Fibroblast of upper back skin (primary cell): ENCODE measurements around the gene DNASE1L3.

Experiments used
- DNase-seq: peaks from one replicate; pipeline ENCODE4 v3.0.0-alpha.2; 2013

Gene DNASE1L3

DNA sequence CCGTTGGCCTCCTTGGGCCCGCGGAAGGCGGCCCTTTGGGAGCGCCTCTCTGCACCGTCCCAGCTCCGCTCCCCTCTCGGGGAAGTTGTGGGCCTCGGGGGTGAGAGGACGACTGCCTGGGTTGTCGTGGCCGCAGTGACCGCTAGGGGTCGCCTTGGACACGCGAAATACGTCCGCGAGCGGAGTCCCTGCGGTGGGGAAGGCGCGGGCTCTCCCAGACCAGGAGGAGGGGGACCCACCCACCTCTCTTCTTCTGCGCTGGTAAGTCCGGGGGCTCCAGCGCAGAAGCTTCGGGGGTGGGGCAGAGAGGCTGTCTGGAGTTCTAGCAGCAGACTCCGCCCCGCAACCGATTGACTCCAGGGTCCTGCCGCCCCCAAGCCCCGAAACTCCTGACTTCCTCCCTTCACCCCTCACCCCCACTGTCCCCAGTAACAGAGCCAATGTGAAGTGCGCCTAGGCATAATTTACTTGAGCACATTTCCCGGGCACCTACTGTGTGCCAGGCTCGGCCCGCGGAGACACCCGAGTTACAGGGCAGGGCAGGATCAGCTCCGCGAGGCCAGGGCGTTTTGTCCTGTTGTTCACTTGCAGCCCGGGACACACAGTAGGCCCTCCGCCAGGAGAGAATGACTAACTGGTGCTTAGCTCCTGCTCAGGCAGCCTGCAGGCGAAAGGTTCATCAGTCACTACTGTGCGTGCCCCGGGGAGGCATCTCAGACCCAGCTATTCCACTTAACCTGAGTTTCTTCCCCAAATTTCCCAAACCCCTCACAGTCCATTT lies 32.8 kb downstream of the DNASE1L3 start:
- DNase-seq, result peak; percentile 79

DNA sequence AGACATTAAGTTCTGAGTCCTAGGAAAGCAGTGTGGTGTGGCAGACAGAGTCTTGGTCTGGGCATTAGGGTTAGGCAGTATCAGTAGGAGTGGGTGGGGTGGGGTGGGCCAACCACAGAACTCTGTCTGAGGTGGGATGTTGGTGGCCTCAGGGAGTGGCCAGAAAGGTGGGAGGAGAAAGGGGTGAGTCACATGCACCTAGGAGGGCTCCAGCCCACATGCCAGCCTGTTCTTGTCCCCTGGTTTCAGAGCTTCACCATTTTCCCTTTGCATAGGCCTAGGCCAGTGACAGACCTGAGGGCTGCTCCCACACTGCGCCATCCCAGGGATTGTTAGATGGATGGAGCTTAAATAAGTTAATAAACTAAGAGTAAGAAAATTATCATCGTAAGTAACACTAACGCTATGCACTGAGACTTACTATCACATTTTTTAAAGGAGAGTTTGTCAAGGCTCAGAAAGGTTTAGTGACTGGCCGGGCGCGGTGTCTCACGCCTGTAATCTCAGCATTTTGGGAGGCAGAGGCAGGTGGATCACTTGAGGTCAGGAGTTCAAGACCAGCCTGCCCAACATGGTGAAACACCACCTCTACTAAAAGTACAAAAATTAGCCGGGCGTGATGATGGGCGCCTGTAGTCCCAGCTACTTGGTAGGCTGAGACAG lies 33.8 kb downstream of the DNASE1L3 start:
- no peak for DNase-seq

DNA sequence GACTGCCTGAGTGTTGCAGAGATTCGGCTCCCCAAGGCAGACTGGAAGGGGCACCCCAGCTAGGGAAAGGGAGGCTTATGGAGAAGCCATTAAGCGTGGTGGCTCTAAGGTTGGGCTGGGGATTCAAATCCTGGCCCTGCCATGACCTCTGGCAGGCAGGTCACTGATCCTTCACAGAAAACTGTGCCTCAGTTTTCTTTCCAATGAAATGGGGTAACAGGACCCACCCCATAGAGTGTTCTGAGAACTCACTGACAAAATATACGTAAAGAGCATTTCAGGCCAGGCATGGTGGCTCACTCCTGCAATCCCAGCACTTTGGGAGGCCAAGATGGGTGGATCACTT lies 34.6 kb downstream of the DNASE1L3 start:
- no peak for DNase-seq

DNA sequence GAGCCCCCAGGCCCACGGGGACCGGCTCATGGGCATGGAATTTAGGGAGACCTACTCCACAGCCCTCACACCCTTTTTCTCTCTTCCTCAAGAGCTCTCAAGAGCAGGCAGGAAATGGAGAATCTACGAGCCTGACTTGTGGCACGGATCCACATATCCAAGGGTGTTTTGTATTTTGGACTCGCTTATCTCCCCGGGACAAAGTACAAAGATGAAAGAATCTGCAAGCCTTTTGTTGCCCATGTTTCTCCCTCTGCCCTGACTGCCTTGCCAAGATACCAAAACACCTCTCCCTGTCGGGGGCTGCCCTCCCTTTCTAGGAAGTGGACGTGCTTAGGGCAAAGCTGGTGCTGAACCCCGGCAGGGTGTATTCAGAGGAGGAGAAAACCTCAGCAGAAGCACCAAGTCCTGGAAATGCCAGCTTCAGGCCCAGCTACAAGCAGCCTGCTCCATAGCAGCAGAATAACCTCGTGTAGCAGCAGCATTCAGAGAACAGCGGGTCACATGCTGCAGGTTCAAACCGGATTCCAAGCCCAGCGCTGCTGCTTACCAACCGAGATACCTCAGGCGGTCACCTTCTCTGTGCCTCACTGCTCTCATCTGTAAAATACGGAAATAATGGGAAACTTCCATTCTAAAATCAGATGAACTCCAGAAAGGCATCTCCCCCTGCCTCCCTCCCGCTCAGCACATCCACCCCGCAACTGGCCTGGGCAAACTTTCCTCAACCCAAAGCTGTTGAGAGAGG lies 35.2 kb downstream of the DNASE1L3 start:
- peak; percentile 40 for DNase-seq

DNA sequence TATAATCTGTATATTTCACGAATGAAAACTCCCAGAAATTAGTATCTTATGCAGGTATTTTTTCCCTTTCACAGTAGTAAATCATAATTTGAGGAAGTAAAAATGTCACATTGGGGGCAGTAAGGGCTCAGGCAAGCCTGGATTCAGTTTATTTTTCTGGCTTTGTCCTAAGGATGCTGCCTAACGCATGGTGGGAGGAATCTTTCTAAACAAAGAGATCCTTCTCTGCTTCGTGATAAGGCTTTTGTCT lies 35.7 kb downstream of the DNASE1L3 start:
- no peak for DNase-seq

DNA sequence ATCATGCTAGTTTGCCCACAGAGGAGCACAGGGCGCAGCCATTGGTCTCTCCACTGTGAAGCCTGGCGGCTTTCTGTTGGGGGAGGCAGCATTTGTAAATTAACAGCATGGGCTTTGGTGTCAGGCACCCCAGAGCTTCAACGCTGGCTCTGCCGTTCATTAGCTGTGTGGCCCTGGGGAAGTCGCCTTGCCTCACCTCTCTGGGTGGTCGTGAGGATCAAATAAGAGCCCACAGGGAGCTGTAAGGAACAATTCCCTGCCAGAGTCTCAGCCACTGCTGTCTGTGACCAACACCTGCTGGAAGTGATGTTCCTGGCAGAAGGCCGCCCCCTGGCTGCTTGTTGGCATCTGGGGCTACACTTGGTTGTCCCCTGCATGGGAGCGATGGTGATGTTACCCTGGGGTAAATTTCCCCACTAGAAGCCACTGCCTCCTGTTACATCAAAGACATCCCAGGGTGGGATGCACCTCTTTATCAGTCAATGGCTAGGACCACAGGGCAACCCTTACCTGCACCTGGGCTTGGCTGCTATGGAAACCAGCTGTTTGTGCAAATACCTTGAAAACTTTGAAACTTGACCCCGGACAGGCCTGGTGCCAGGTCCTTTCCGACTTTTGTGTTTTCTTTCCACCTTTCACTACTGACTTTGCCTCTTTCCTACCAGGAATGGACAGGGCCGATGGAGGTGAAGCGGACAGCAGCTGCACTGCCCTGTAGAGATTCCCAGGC lies 36.9 kb downstream of the DNASE1L3 start:
- DNase-seq, result no peak

DNA sequence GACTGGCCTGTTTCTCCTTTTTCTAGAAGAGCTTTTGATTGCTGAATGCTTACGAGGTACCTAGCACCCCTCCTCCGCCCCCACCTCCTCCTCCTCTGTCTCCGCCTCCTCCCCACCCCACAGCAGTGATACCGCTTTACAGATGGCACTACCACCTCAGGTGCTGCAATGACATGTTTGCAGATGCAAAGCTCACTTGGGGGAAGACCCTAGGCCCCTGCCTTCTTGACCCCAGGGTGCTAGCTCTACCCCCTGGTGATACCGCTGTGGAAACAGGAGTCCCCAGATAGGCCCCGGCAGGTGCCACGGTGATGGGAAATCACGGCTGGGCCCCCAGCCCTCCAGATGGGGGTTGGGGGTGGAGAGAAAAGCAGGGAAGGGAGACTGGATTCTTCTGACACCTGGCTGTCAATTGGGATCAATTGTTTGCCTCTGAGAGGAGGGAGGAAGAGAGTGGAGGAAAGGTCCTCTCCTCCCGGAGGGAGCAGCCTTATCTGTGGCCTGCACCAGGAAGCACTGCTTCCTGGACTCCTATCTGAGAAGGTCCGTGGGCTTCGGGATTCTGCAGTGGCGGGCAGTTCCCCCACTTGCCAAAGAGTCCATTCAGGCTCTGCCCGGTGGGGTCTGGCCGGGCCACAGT lies 37.6 kb downstream of the DNASE1L3 start:
- no peak for DNase-seq

DNA sequence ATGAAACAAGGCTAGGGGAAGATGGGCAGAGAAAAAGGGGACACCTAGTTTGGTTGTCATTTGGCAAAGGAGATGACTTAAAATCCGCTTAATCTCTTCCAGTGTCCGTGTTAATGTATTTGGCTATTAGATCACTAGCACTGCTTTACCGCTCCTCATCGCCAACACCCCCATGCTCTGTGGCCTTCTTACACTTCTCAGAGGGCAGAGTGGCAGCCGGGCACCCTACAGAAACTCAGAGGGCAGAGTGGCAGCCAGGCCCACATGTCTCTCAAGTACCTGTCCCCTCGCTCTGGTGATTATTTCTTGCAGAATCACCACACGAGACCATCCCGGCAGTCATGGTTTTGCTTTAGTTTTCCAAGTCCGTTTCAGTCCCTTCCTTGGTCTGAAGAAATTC lies 39.6 kb downstream of the DNASE1L3 start:
- no peak for DNase-seq

DNA sequence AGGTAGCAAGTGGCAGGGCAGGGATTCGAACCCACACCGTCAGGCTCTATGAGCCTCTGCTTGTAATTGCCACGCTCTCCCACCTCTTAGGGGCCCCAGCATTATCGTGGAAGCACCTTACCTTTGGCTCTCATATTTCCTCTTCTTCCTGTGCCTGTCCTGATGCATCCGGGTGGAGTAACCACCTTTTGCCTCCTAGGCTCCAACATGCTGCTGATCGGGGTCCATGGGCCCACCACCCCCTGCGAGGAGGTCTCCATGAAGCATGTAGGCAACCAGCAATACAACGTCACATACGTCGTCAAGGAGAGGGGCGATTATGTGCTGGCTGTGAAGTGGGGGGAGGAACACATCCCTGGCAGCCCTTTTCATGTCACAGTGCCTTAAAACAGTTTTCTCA lies 40.4 kb downstream of the DNASE1L3 start:
- DNase-seq, result no peak

DNA sequence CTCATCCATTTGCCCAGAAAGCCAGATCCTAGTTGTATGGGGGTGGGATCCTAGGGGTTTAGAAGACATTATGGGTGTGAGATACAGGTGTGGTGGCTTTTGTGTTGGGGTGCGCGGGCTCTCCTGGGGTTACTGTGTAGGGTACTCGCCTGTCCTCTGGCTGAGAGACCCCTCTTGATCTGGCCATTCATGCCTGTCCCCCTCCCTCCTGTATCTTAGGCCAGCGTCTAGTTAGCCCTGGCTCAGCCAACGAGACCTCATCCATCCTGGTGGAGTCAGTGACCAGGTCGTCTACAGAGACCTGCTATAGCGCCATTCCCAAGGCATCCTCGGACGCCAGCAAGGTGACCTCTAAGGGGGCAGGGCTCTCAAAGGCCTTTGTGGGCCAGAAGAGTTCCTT lies 41.4 kb downstream of the DNASE1L3 start:
- DNase-seq, result no peak

DNA sequence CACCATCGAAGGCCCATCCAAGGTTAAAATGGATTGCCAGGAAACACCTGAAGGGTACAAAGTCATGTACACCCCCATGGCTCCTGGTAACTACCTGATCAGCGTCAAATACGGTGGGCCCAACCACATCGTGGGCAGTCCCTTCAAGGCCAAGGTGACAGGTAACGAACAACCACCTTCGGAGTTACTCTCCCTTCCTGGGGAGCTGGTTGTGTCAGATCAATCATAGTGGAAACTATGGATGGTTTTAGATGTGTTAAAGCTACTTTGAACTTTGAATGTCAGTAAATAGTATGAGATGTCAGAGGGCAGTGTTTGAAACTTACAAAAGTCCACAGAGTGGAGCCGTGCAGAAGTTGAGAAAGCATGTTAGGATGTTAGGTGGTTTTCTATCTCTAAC lies 42.3 kb downstream of the DNASE1L3 start:
- no peak for DNase-seq

DNA sequence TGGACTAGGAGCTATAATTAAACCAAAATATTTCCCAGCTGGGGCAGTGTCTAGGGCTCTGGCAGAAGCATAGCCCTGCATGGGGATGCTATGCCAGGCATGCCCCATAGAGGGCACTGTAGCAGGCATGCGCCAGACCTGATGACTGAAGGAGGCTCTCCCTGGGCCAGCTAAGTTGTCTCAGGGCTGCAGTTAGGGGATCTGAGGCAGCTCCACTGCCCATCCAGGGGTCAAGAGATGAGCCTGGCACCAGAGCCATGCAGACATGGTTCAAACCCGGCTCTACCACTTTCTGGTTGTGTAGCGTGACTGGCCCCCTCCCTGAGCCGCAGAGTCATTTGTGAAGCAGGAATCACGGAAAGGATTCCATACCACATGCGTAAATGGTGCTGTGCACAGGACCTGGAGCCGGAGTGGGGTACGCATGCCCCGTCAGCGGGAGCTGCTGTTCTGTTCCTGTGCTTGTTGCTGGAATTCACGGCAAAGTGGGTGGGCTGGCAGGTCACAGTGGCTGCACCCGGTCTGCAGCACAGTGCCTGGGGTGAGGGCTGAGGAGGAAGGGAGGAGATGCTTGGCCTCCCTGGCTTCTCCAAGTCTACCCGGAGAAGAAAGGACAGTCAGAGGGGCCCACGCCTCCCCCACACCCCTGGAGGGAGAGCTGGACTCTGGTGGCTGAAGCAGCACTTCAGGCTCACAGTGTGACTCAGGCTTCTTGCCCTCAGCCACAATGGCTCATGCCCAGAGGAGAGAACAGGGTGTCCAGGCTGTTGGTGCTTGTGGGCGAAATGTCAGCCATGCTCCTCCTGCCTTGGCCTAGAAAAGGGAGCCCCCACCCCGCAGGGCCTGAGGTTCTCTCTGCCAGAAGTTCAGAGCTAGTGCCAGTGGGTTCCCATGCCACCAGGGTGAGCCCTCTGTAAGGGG lies 43.1 kb downstream of the DNASE1L3 start:
- DNase-seq, result peak; percentile 43

DNA sequence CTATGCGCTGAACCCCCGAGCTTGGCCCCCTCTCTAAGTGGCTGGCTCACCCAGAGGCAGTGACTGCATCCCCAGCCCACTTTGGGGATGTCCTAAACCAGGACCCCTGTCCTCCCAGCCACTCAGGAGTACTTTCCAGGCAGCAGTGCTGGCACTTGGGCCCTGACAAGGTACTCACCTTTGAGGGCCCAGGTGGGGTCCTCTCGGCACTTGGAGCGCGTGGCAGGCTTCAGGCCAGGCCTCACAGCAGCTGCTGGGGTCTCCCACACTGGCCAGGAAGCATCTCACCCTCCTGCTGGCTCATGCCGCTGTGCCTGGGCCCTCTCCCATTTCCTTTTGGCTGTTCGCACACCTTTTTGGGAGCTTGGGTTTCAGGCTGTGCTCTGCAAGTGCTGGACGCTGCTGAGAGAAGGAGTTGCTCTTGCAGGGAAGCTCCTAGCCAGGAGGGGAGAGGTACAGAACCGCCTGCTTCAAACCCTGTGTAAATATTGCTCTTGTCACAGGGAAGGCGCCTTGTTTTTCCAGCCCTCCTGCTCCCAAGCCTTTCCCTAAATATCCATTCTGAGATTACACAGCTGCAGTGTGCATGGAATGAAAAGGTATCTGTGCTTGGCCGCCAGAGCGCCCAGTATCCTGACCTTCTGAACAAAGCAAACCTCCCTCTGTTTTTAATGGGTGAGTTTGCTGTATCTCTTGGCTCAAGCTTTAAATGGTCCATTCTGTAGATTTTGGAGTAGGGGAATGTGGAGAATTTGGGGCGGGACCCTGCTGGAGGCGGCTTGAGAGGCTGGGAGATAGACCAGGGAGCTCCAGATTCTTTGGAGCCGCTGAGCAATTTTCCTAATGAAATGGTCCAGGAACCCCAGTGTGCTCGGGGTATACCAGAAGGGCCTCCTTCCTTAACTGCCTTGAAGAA lies 45.6 kb downstream of the DNASE1L3 start:
- DNase-seq, result peak; percentile 31

DNA sequence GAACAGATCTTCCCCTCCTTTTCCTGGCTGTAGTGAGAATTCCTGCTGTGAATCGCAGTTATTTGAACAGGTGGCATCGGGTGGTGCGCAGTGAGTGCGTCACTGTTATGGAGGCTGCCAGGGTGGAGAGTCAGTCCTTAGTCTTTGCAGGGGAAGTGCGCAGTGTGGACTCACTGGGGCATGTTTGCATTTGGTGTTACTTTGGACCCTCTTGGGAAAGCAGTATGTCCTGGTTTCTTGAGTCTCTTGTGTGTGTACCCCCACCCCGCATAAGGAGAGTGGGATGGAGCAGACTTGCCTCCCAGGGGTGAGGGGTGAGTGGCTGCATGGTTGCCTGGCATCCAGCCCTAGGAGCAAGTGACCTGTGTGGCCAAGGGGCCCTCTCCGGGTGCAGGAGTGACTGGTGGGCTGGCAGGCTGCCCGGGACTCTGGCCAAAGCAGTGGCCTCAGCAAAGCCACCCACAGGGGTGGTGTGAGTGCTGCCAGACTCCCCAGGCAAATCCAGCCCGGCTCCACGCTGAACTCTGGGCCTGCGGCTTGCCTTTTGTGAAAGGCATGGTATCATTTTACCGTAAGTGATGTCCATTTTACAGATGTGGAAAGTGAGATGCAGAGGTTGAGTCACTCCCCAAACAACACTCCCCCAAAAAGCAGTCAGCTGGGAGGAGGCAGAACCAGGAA lies 46.4 kb downstream of the DNASE1L3 start:
- no peak for DNase-seq

DNA sequence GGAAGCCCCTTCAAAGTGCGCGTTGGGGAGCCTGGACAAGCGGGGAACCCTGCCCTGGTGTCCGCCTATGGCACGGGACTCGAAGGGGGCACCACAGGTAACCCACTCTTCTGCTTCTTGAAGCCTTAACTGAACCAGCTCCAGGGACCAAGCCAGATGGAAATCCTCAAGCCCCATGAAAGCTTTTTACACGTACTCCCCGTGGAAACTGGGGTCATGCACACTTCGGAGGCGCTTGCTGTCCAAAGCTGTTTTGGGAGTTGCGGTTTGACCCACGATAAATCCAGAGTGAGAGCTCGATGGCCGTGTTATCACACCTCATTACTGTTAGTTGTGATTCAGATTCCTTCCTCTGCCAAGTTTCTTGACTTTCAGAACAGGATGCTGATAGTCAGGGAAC lies 47.5 kb downstream of the DNASE1L3 start:
- DNase-seq, result no peak

DNA sequence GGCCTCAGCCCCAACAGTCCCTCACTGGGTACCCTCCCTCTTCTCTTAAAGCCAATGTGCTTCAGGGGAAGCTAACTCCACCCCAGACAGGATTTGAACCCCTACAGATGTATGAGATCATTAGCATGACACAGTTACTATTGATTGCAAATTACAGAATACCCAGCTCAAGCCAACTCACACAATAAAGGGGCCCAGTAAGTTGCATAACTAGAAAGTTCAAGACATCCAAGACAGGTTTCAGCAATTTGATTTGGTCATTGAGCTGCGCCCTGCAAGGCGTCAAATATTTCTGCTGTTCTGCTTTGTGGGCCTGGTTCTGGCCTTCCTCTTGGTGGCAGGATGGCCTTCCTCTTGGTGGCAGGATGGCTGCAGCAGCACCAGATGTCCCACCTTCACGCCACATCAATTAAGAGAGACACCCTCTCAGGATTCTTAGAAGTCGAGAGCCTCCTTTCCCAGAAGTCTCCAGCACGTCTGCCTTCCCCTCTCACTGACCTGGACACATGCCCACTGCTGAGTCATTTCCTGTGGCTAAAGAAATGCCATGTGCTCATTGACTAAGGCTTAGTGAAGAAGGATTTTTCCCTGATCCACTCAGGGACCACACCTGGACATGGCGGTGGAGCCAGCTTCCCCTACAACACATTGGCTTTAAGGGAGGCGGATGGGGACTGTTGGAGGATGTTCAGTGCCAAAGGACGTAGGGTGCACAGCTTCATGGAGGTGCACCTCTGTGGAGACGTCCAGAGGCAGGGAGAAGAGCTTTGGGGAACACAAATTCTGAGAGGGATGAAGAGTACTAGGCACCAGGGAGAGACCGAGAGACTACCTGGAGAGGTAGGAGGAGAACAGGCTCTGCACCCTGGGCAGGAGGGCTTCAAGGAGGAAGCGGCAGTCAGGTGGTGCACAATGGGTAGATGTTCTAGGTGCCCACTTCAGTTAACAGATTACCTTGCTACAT lies 49.1 kb downstream of the DNASE1L3 start:
- DNase-seq, result peak; percentile 94

DNA sequence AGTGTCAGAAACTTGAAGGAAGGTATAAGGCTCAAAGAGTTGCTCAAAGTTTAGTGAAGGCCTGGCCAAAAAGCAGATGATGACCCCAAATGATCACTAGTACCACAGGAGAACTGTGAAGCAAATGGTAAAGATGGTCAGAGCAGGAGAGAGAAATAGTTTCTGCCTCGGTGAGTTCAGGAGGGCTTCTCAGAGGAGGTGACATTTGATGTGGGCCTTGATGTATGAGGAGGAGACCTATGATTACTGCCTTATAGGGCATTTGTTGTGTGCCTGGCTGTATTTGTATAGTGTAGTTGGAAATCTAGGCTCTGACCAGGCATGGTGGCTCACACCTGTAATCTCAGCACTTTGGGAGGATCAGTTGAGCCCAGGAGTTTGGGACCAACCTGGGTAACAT lies 50.4 kb downstream of the DNASE1L3 start:
- DNase-seq, result no peak

DNA sequence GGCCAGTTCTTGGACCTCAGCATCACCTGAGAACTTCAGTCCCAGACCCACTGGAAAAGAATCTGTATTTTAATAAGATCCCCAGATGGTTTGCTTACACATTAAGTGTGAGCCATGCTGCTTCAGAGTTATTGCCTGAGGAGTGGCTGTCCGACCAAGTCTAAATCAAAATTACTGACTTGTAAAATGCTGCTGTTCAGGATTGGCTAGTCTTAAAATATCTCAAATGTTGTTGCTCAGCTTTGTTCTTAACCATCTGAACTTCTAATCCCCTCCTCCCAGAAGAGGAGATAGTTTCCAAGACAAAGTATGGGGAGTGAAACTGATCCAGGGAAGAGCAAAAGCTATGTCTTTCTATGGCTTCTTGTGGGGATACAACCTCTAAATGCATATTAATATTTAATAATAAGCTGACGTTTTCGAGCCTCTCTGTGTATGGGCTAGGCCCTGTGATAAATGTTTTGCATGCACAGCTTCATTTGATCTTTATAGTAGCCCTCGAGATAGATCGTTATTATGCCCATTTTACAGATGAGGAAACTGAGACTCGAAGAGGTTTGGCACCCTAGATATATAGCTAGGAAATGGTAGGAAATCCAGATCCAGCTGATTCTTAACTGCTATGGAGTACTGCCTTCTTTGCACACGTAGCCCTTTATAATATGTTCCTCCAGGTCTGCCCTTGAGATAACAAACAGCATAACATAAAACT lies 52.2 kb downstream of the DNASE1L3 start:
- DNase-seq, result no peak
